HFFc6 (cell line): ENCODE measurements around the gene EGFR. TPM values are rescaled to one million over a fixed set of nuclear protein-coding genes. Genes with fewer than 3 reads are reported as not detected.
A peak's percentile ranks its signal among the peaks of the same experiment; 100 is the strongest.

Experiments
- DNase-seq: peaks from one replicate; pipeline ENCODE4 v3.0.0-alpha.2; 2018
- H3K27ac Mint-ChIP-seq: 2 replicates; pipeline ENCODE4 v1.8.0; 2020; ENCODE audit warnings: mild to moderate bottlenecking, mixed read lengths
- H3K27me3 Mint-ChIP-seq: 2 replicates; pipeline ENCODE4 v1.8.0; 2021; ENCODE audit warnings: mild to moderate bottlenecking, moderate library complexity, mixed read lengths; ENCODE audit not compliant: insufficient read depth
- H3K36me3 Mint-ChIP-seq: 2 replicates; pipeline ENCODE4 v1.8.0; 2021; ENCODE audit warnings: low read depth, mixed read lengths
- H3K4me1 Mint-ChIP-seq: 2 replicates; pipeline ENCODE4 v1.8.0; 2020; ENCODE audit warnings: low read depth, mixed read lengths
- H3K4me3 Mint-ChIP-seq: 2 replicates; pipeline ENCODE4 v1.8.0; 2020; ENCODE audit warnings: mild to moderate bottlenecking, moderate library complexity, mixed read lengths
- H3K9me3 Mint-ChIP-seq: 2 replicates; pipeline ENCODE4 v1.8.0; 2020; ENCODE audit warnings: mild to moderate bottlenecking, mixed read lengths
- CTCF ChIP-seq: fragments of 200-600 bp; sonication (generic); IDR thresholded peaks from 2 replicates; pipeline ENCODE4 v1.5.0; 2021; ENCODE audit warnings: antibody characterized with exemption, mild to moderate bottlenecking
- total RNA-seq, 6 experiments: library from RNA; stranded (reverse); fragmentation: NEBNext Ultra II Directional; extraction: Animal tissue kit (Norgen Biotek cat#: 25700); gene quantifications; 2 replicates in 1 of 6; 3 replicates in 5 of 6; pipeline ENCODE4 v1.2.3, GENCODE V29; 2021

Gene EGFR
- total RNA-seq, 6 experiments from 2014 or later = 69.9 to 87.2 (median 77.0) TPM

- Mint-ChIP-seq H3K9me3 (no peaks in the 10 kb centered on the region), H3K27ac (no peak overlapping the region; the same call in 1 of the 2 replicates), H3K36me3 (peaks cover 6% of the 10 kb centered on the region; the same call in 1 of the 2 replicates), H3K4me1 (peaks cover 61% of the 10 kb centered on the region), H3K4me3 (no peak overlapping the region), H3K27me3 (no peaks in the 10 kb centered on the region; the same call in 1 of the 2 replicates)
- no peak for DNase-seq
- no peak for TF ChIP-seq CTCF
These were observed 74.9 kb downstream of the EGFR start for GRCh38 chr7:55093674-55094073.

GRCh38 chr7:55094092-55094690 lies 75.4 kb downstream of the EGFR start:
- DNase-seq = no peak
- H3K36me3 Mint-ChIP-seq = peaks cover 6% of the 10 kb centered on the region; the same call in 1 of the 2 replicates
- H3K9me3 Mint-ChIP-seq = no peaks in the 10 kb centered on the region
- H3K27ac Mint-ChIP-seq = no peak overlapping the region
- peaks cover 61% of the 10 kb centered on the region for H3K4me1 Mint-ChIP-seq
- H3K4me3 Mint-ChIP-seq = no peak overlapping the region
- no peak for TF ChIP-seq CTCF
- no peaks in the 10 kb centered on the region; the same call in 1 of the 2 replicates for H3K27me3 Mint-ChIP-seq

- DNase-seq = no peak
- H3K4me3 Mint-ChIP-seq = no peak overlapping the region
- peaks cover 6% of the 10 kb centered on the region; the same call in 1 of the 2 replicates for H3K36me3 Mint-ChIP-seq
- no peaks in the 10 kb centered on the region; the same call in 1 of the 2 replicates for H3K27me3 Mint-ChIP-seq
- TF ChIP-seq CTCF = no peak
- peak overlapping the region; percentile 1; the same call in 1 of the 2 replicates for H3K27ac Mint-ChIP-seq
- H3K9me3 Mint-ChIP-seq = no peaks in the 10 kb centered on the region
- peaks cover 71% of the 10 kb centered on the region for H3K4me1 Mint-ChIP-seq
These were observed 76.9 kb downstream of the EGFR start for GRCh38 chr7:55095672-55096071.

GRCh38 chr7:55096323-55096722 lies 77.5 kb downstream of the EGFR start:
- Mint-ChIP-seq H3K27ac (no peak overlapping the region), H3K27me3 (peaks cover 3% of the 10 kb centered on the region; the same call in 1 of the 2 replicates), H3K4me3 (no peak overlapping the region), H3K4me1 (peaks cover 72% of the 10 kb centered on the region), H3K9me3 (no peaks in the 10 kb centered on the region), H3K36me3 (peaks cover 8% of the 10 kb centered on the region)
- TF ChIP-seq CTCF = no peak
- DNase-seq = no peak

GRCh38 chr7:55097100-55097499 lies 78.3 kb downstream of the EGFR start:
- Mint-ChIP-seq H3K9me3 (no peaks in the 10 kb centered on the region), H3K36me3 (peaks cover 16% of the 10 kb centered on the region), H3K27me3 (peaks cover 3% of the 10 kb centered on the region; the same call in 1 of the 2 replicates), H3K4me1 (peaks cover 72% of the 10 kb centered on the region), H3K27ac (no peak overlapping the region), H3K4me3 (no peak overlapping the region)
- no peak for TF ChIP-seq CTCF
- no peak for DNase-seq
